H1 (cell line): Measurements from ENCODE around the gene TRAK1. TPM values are rescaled to one million over a fixed set of nuclear protein-coding genes. Genes with fewer than 3 reads are reported as not detected.

ENCODE experiments used
- CTCF ChIA-PET: fragments of 300-600 bp; sonication (Branson Sonifier 250); formaldehyde crosslinking; loops from one replicate; lab custom pipeline; 2021; ENCODE audit not compliant: partially characterized antibody; lab: Charles Lee
- POLR2A ChIA-PET: fragments of 300-600 bp; sonication (Branson Sonifier 250); formaldehyde crosslinking; loops from one replicate; lab custom pipeline; 2021; ENCODE audit warnings: inconsistent platforms; ENCODE audit not compliant: partially characterized antibody; lab: Charles Lee
- DNase-seq, 2 experiments: peaks; one replicate each; pipeline versions ENCODE4 v3.0.0 to v3.0.0-alpha.2; 2010 to 2022; ENCODE audit warnings: low spot score in 2 of 2, low read depth in 1 of 2, mixed read lengths in 1 of 2
- FAIRE-seq: peaks from 2 replicates; lab custom pipeline; 2011; peaks lifted over from hg19 to GRCh38; lab: Jason Lieb, UNC
- H2AFZ ChIP-seq: 2 replicates; pipeline ENCODE4 v1.8.1; 2012; ENCODE audit warnings: low read length, inconsistent platforms
- H2AK5ac ChIP-seq: 2 replicates; pipeline ENCODE4 v1.6.1; 2013; ENCODE audit warnings: low read depth, low read length
- H2BK120ac ChIP-seq: replicated peaks from 2 replicates; pipeline ENCODE3; 2013; ENCODE audit warnings: low read depth, low read length, inconsistent platforms
- H2BK12ac ChIP-seq: 2 replicates; pipeline ENCODE4 v1.6.1; 2013; ENCODE audit warnings: low read depth, low read length
- H2BK15ac ChIP-seq: 2 replicates; pipeline ENCODE4 v1.6.1; 2013; ENCODE audit warnings: low read length
- H2BK20ac ChIP-seq: 2 replicates; pipeline ENCODE4 v1.6.1; 2013; ENCODE audit warnings: low read length
- H2BK5ac ChIP-seq: 2 replicates; pipeline ENCODE4 v1.6.1; 2013; ENCODE audit warnings: low read depth, low read length
- H3K14ac ChIP-seq: 2 replicates; pipeline ENCODE4 v1.6.1; 2013; ENCODE audit warnings: inconsistent platforms; ENCODE audit not compliant: insufficient read length
- H3K18ac ChIP-seq: 2 replicates; pipeline ENCODE4 v1.6.1; 2013; ENCODE audit warnings: low read length; ENCODE audit errors: extremely low read depth
- H3K23ac ChIP-seq: 2 replicates; pipeline ENCODE4 v1.6.1; 2013; ENCODE audit warnings: inconsistent platforms; ENCODE audit not compliant: insufficient read length
- H3K23me2 ChIP-seq: 2 replicates; pipeline ENCODE4 v1.6.1; 2013; ENCODE audit warnings: low read depth, low read length
- H3K27ac ChIP-seq: 2 replicates; pipeline ENCODE4 v1.6.1; 2011; ENCODE audit warnings: low read depth, low read length, inconsistent platforms
- H3K27me3 ChIP-seq, 4 experiments: replicated peaks in 1 of 4; 1 replicate in 1 of 4; 2 replicates in 3 of 4; pipeline versions ENCODE4 v1.6.1 to v1.8.1; 2011 to 2013; ENCODE audit warnings: low read length in 3 of 4, mild to moderate bottlenecking in 3 of 4, inconsistent platforms in 2 of 4, mixed read lengths in 2 of 4, moderate library complexity in 1 of 4; ENCODE audit not compliant: control insufficient read depth in 3 of 4, insufficient read depth in 3 of 4; ENCODE audit errors: extremely low read depth in 1 of 4
- H3K36me3 ChIP-seq, 4 experiments: 2 replicates each; pipeline versions ENCODE4 v1.6.1 to v1.8.1; 2011 to 2013; ENCODE audit warnings: mild to moderate bottlenecking in 4 of 4, low read length in 3 of 4, moderate library complexity in 2 of 4, control low read depth in 1 of 4, inconsistent platforms in 1 of 4; ENCODE audit not compliant: insufficient read depth in 4 of 4, control insufficient read depth in 2 of 4
- H3K4ac ChIP-seq: replicated peaks from 2 replicates; pipeline ENCODE3; 2013; ENCODE audit warnings: low read length, low read depth, mixed read lengths, inconsistent platforms; ENCODE audit not compliant: insufficient read length
- H3K4me1 ChIP-seq, 4 experiments: replicated peaks in 1 of 4; 1 replicate in 1 of 4; 2 replicates in 3 of 4; pipeline versions ENCODE4 v1.6.1 to v1.8.1; 2011 to 2013; ENCODE audit warnings: low read length in 3 of 4, inconsistent platforms in 2 of 4, mixed read lengths in 1 of 4; ENCODE audit not compliant: insufficient read depth in 4 of 4, control insufficient read depth in 3 of 4
- H3K4me2 ChIP-seq, 2 experiments: 2 replicates each; pipeline versions ENCODE4 v1.6.1 to v1.8.1; 2011 to 2013; ENCODE audit warnings: low read depth in 2 of 2, low read length in 2 of 2, control low read depth in 1 of 2, inconsistent platforms in 1 of 2, mild to moderate bottlenecking in 1 of 2; ENCODE audit not compliant: insufficient read depth in 1 of 2
- H3K4me3 ChIP-seq, 4 experiments: fragments of 200-600, 300-600 bp in 1 of 4; sonication (generic), shearing (Covaris generic), sonication (Bioruptor Twin) in 1 of 4; 2 replicates each; pipeline versions ENCODE4 v1.5.1 to v1.8.1; 2011 to 2016; ENCODE audit warnings: low read length in 4 of 4, low read depth in 3 of 4, control low read depth in 2 of 4, inconsistent platforms in 2 of 4, mild to moderate bottlenecking in 2 of 4, mixed read lengths in 1 of 4, moderate library complexity in 1 of 4; ENCODE audit not compliant: insufficient read depth in 2 of 4; ENCODE audit errors: extremely low read depth in 1 of 4
- H3K56ac ChIP-seq: replicated peaks from 2 replicates; pipeline ENCODE3; 2013; ENCODE audit warnings: low read depth, mild to moderate bottlenecking, mixed read lengths, low read length, inconsistent platforms; ENCODE audit not compliant: insufficient read length
- H3K79me1 ChIP-seq: 2 replicates; pipeline ENCODE4 v1.6.1; 2013; ENCODE audit warnings: low read depth, low read length, control low read depth
- H3K79me2 ChIP-seq, 2 experiments: 2 replicates each; pipeline versions ENCODE4 v1.6.1 to v1.8.1; 2012 to 2013; ENCODE audit warnings: low read length in 2 of 2, mild to moderate bottlenecking in 2 of 2, inconsistent platforms in 1 of 2; ENCODE audit not compliant: insufficient read depth in 2 of 2, control insufficient read depth in 1 of 2
- H3K9ac ChIP-seq, 4 experiments: replicated peaks in 1 of 4; 1 replicate in 1 of 4; 2 replicates in 3 of 4; pipeline versions ENCODE4 v1.6.1 to v1.8.1; 2011 to 2013; ENCODE audit warnings: low read depth in 3 of 4, low read length in 3 of 4, control low read depth in 2 of 4, mild to moderate bottlenecking in 2 of 4, moderate library complexity in 2 of 4, inconsistent platforms in 1 of 4; ENCODE audit errors: extremely low read depth in 1 of 4
- H3K9me3 ChIP-seq, 2 experiments: 2 replicates each; pipeline versions ENCODE4 v1.6.1 to v1.8.1; 2012 to 2013; ENCODE audit warnings: mild to moderate bottlenecking in 2 of 2, moderate library complexity in 2 of 2, control low read depth in 1 of 2, inconsistent platforms in 1 of 2, low read depth in 1 of 2, low read length in 1 of 2, mixed read lengths in 1 of 2; ENCODE audit not compliant: insufficient read depth in 2 of 2
- H4K20me1 ChIP-seq, 2 experiments: replicated peaks in 1 of 2; 2 replicates each; pipeline versions ENCODE3 to v1.8.1; 2011 to 2013; ENCODE audit warnings: inconsistent platforms in 2 of 2, low read length in 2 of 2, mild to moderate bottlenecking in 1 of 2; ENCODE audit not compliant: insufficient read depth in 2 of 2, control insufficient read depth in 1 of 2
- H4K5ac ChIP-seq: 2 replicates; pipeline ENCODE4 v1.6.1; 2013; ENCODE audit warnings: low read length, low read depth, mixed read lengths, inconsistent platforms; ENCODE audit not compliant: insufficient read length
- H4K8ac ChIP-seq: 2 replicates; pipeline ENCODE4 v1.8.0; 2013; ENCODE audit warnings: mild to moderate bottlenecking, moderate library complexity, low read length, inconsistent platforms; ENCODE audit not compliant: insufficient read depth; ENCODE audit errors: extremely low read depth
- H4K91ac ChIP-seq: replicated peaks from 2 replicates; pipeline ENCODE3; 2013; ENCODE audit warnings: low read length, mixed read lengths, inconsistent platforms; ENCODE audit not compliant: insufficient read length
- BCL11A ChIP-seq, 2 experiments: IDR thresholded peaks; one replicate each; pipeline ENCODE4 v1.6.1; 2011; ENCODE audit warnings: low read depth in 2 of 2, low read length in 2 of 2, mild to moderate bottlenecking in 2 of 2
- CBX8 ChIP-seq: fragments of 300-800, 300-1000 bp; sonication (generic); IDR thresholded peaks from 2 replicates; pipeline ENCODE4 v1.7.1; 2016; ENCODE audit warnings: low read depth, low read length, borderline replicate concordance
- EP300 ChIP-seq, 2 experiments: IDR thresholded peaks; 1 replicate in 1 of 2; 2 replicates in 1 of 2; pipeline ENCODE4 v1.6.1; 2011 to 2012; ENCODE audit warnings: low read depth in 2 of 2, low read length in 2 of 2, mild to moderate bottlenecking in 2 of 2, borderline replicate concordance in 1 of 2, inconsistent platforms in 1 of 2, moderate library complexity in 1 of 2
- GABPA ChIP-seq: IDR thresholded peaks from 2 replicates; pipeline ENCODE4 v1.6.1; 2011; ENCODE audit warnings: mild to moderate bottlenecking, low read length, moderate library complexity, borderline replicate concordance; ENCODE audit not compliant: insufficient read depth
- HDAC6 ChIP-seq: IDR thresholded peaks from one replicate; pipeline ENCODE4 v1.7.1; 2012; ENCODE audit warnings: low read depth, mild to moderate bottlenecking, inconsistent platforms, low read length, moderate library complexity
- JUN ChIP-seq: IDR thresholded peaks from 2 replicates; pipeline ENCODE4 v1.6.1; 2011; ENCODE audit warnings: low read depth, mild to moderate bottlenecking, improper control_type of control experiment, low read length
- NRF1 ChIP-seq: IDR thresholded peaks from 2 replicates; pipeline ENCODE4 v1.6.1; 2011; ENCODE audit warnings: mild to moderate bottlenecking, low read depth, low read length, improper control_type of control experiment
- POLR2AphosphoS5 ChIP-seq: IDR thresholded peaks from 2 replicates; pipeline ENCODE4 v1.6.1; 2011; ENCODE audit warnings: low read depth, low read length
- POU5F1 ChIP-seq: IDR thresholded peaks from 2 replicates; pipeline ENCODE4 v1.6.1; 2011; ENCODE audit warnings: low read depth, mild to moderate bottlenecking, low read length, moderate library complexity
- RAD21 ChIP-seq, 2 experiments: IDR thresholded peaks in 1 of 2; conservative IDR thresholded peaks in 1 of 2; 2 replicates each; pipeline ENCODE4 v1.6.1; 2011; ENCODE audit warnings: low read depth in 2 of 2, low read length in 2 of 2, improper control_type of control experiment in 1 of 2, inconsistent platforms in 1 of 2, mild to moderate bottlenecking in 1 of 2, moderate library complexity in 1 of 2
- RNF2 ChIP-seq: fragments of 200-900, 300-1000 bp; sonication (generic); IDR thresholded peaks from 2 replicates; pipeline ENCODE4 v1.7.1; 2016; ENCODE audit warnings: borderline replicate concordance, low read depth, mild to moderate bottlenecking, antibody characterized with exemption, low read length; ENCODE audit not compliant: poor library complexity, severe bottlenecking; ENCODE audit errors: missing control alignments
- RXRA ChIP-seq: IDR thresholded peaks from 2 replicates; pipeline ENCODE4 v1.6.1; 2011; ENCODE audit warnings: low read depth, mild to moderate bottlenecking, low read length, moderate library complexity; ENCODE audit not compliant: insufficient read depth
- WGBS, 2 experiments: shearing (Covaris generic) in 1 of 2; methylation state at CpG; one replicate each; pipeline versions ENCODE4 v1.1.6 to v1.1.7; 2013 to 2015; ENCODE audit warnings: low lambda C conversion rate in 2 of 2, mixed read lengths in 2 of 2, inconsistent platforms in 1 of 2, low coverage in 1 of 2, missing lambda C conversion rate in 1 of 2; ENCODE audit not compliant: insufficient replicate concordance in 2 of 2, insufficient coverage in 1 of 2, insufficient read length in 1 of 2; ENCODE audit errors: extremely low coverage in 1 of 2, missing lambda C conversion rate in 1 of 2; 5-methylcytosine and 5-hydroxymethylcytosine counted together
- polyA plus RNA-seq, 7 experiments: library from polyadenylated mRNA; depleted of rRNA in 3 of 7; stranded (reverse) in 5 of 7; unstranded in 2 of 7; fragments of >200 nt in 5 of 7; fragments of 200-250 nt in 2 of 7; gene quantifications; 1 replicate in 5 of 7; 2 replicates in 1 of 7; 4 replicates in 1 of 7; pipeline versions ENCODE4 v1.2.1 to v1.2.3, GENCODE V29; 2011 to 2013; ENCODE audit warnings: missing spikeins in 2 of 7, mixed read lengths in 2 of 7
- total RNA-seq: library from RNA; stranded (reverse); fragmentation: NEBNext Ultra II Directional; extraction: Animal tissue kit (Norgen Biotek cat#: 25700); gene quantifications from 2 replicates; pipeline ENCODE4 v1.2.1, GENCODE V29; 2021

The TRAK1 gene
- total and polyA plus RNA-seq, 2 of the 8 experiments (the other 6 are each of a cell fraction or from before 2014, with no cell fraction given) = 21.3 to 32.7 TPM

DNA sequence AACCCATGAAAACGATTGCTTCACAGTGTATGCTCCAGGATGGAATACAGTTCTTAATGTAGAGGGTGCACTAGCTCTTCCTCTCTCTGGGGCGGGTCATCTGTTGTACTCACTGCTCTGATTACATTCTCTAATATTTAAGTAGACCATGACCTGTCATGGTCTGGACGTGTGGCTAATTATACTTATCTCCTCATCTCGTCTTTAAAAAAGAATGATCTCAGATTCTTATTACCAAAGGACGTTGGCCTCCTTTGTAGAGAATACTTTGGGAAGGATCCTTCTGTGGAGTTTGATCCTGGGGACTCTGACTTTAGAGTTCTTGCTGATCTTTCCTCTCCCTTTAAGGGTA, 48.4 kb upstream of the TRAK1 start:
- Histone ChIP-seq H4K5ac (no peak overlapping the region), H4K20me1 (no peaks in the 10 kb centered on the region), H3K9ac (peak overlapping the region in 3 of 4 experiments; percentile 0 to 64 (median 39); a peak in 4 of 7 replicates), H2BK15ac (no peak overlapping the region), H3K9me3 (no peaks in the 10 kb centered on the region), H3K23me2 (peaks cover 2% of the 10 kb centered on the region; the same call in 1 of the 2 replicates), H4K8ac (no peak overlapping the region), H3K4me2 (peak overlapping the region; percentile 76 to 92), H3K4me3 (peak overlapping the region; percentile 22 to 50 (median 30); a peak in 5 of 8 replicates), H2AK5ac (peak overlapping the region; percentile 58; the same call in 1 of the 2 replicates), H3K14ac (no peak overlapping the region), H2BK20ac (peak overlapping the region; percentile 99; the same call in 1 of the 2 replicates), H2AFZ (no peak overlapping the region), H3K56ac (no peak overlapping the region), H4K91ac (no peak overlapping the region), H2BK120ac (no peak overlapping the region), H3K27ac (peak overlapping the region; percentile 82), H3K79me2 (peaks cover 0 to 74% of the 10 kb centered on the region in 2 experiments; a peak in 2 of 4 replicates), H3K18ac (peak overlapping the region; percentile 68; the same call in 1 of the 2 replicates), H3K27me3 (no peaks in the 10 kb centered on the region), H3K36me3 (no peaks in the 10 kb centered on the region), H3K23ac (no peak overlapping the region), H2BK12ac (peak overlapping the region; percentile 90; the same call in 1 of the 2 replicates), H3K79me1 (peaks cover 4% of the 10 kb centered on the region; the same call in 1 of the 2 replicates), H2BK5ac (peak overlapping the region; percentile 96), H3K4me1 (peaks cover 0 to 13% (median 7%) of the 10 kb centered on the region in 4 experiments; a peak in 4 of 7 replicates), H3K4ac (no peak overlapping the region)
- DNase-seq (no peak), FAIRE-seq (no peak)
- WGBS, 2 experiments = 59% methylated on average over 5 of the region's 5 CpGs; no CpG with 5 or more reads in 1 of the 2 experiments
- POLR2A ChIA-PET = interaction anchor here (1.2 to 2.0 kb wide), 4 partner anchors 10 to 30 kb away, joined by 3 to 4 read pairs (median 4); no protein-coding TSS in a partner anchor
- CTCF ChIA-PET = interaction anchor here (1.4 to 1.8 kb wide), 2 partner anchors 10 to 18 kb away, joined by 3 to 6 read pairs; no protein-coding TSS in a partner anchor
- TF ChIP-seq HDAC6 (no peak), POLR2AphosphoS5 (no peak), JUN (no peak), EP300 (IDR thresholded peaks at IDR 0.05; ENCODE audit: borderline replicate concordance in 1 of 2, low read depth in 2 of 2, low read length in 2 of 2) (no peak), BCL11A (IDR thresholded peaks at IDR 0.05; ENCODE audit: low read depth in 2 of 2, low read length in 2 of 2) (no peak), RXRA (no peak), GABPA (no peak), RAD21 (IDR thresholded peaks at IDR 0.05 in 1 of 2, conservative IDR thresholded peaks at IDR 0.05 in 1 of 2; ENCODE audit: low read depth in 2 of 2, low read length in 2 of 2) (no peak), NRF1 (no peak), RNF2 (no peak), POU5F1 (no peak), CBX8 (no peak)
